HCT116 (cell line): Measurements from ENCODE around the gene FAAH2. TPM values are rescaled to one million over a fixed set of nuclear protein-coding genes. Genes with fewer than 3 reads are reported as not detected.

ENCODE experiments used
- ATAC-seq: fragments of 200-7000 bp; cut with Tn5 transposase; 2 replicates; pipeline ENCODE4 v1.9.1; 2020; ENCODE audit warnings: mild to moderate bottlenecking, moderate library complexity
- BruUV-seq: library from RNA; stranded (reverse); fragments of 400-500 nt; replicated peaks from 2 replicates; lab custom pipeline; 2021; lab: Mats Ljungman, UMichigan
- CTCF ChIA-PET: fragments of 300-600 bp; sonication (Branson Sonifier 250); formaldehyde crosslinking; loops from one replicate; lab custom pipeline; 2021; ENCODE audit warnings: antibody characterized with exemption; lab: Charles Lee
- POLR2A ChIA-PET: fragments of 300-600, 350-600 bp; sonication (Branson Sonifier 250); formaldehyde crosslinking; loops from one replicate; lab custom pipeline; 2021; ENCODE audit warnings: antibody characterized with exemption; lab: Charles Lee
- RAD21 ChIA-PET, 2 experiments: fragments of 300-600 bp; sonication (Branson Sonifier 250); formaldehyde crosslinking; loops; one replicate each; lab custom pipeline; 2023; ENCODE audit warnings: low total read pairs in 2 of 2; ENCODE audit not compliant: uncharacterized antibody in 2 of 2, unreplicated experiment in 2 of 2, low non-redundant PET in 1 of 2; lab: Charles Lee
- DNase-seq: peaks from one replicate; pipeline ENCODE4 v3.0.0-alpha.2; 2010; ENCODE audit warnings: low read depth, low spot score
- H2AFZ ChIP-seq: fragments of 200-600 bp; shearing (Covaris generic), sonication (generic); 2 replicates; pipeline ENCODE4 v1.6.1; 2017; ENCODE audit warnings: low read depth, mixed run types, mixed read lengths, antibody characterized with exemption, low read length; ENCODE audit not compliant: poor library complexity, severe bottlenecking
- H3K27ac ChIP-seq: 2 replicates; pipeline ENCODE4 v1.5.1; 2012; ENCODE audit warnings: low read depth, low read length
- H3K27me3 ChIP-seq: fragments of 200-600 bp; sonication (generic); 2 replicates; pipeline ENCODE4 v1.6.1; 2016; ENCODE audit warnings: mixed run types, low read length, mixed read lengths; ENCODE audit not compliant: insufficient read depth
- H3K36me3 ChIP-seq, 2 experiments: fragments of 200-500 bp in 1 of 2; fragments of 200-600 bp in 1 of 2; sonication (Bioruptor generic) in 1 of 2; sonication (generic) in 1 of 2; 2 replicates each; pipeline versions ENCODE4 v1.5.1 to v1.6.1; 2014 to 2016; ENCODE audit warnings: low read length in 2 of 2, inconsistent platforms in 1 of 2, mixed read lengths in 1 of 2, mixed run types in 1 of 2; ENCODE audit not compliant: insufficient read depth in 2 of 2, control insufficient read depth in 1 of 2
- H3K4me1 ChIP-seq, 2 experiments: fragments of 200-600 bp in 1 of 2; sonication (generic) in 1 of 2; 2 replicates each; pipeline versions ENCODE4 v1.5.1 to v1.6.1; 2012 to 2017; ENCODE audit warnings: low read length in 2 of 2, inconsistent platforms in 1 of 2, mild to moderate bottlenecking in 1 of 2, mixed read lengths in 1 of 2, mixed run types in 1 of 2, moderate library complexity in 1 of 2; ENCODE audit not compliant: insufficient read depth in 2 of 2, control insufficient read depth in 1 of 2
- H3K4me2 ChIP-seq: fragments of 200-600 bp; sonication (generic); 2 replicates; pipeline ENCODE4 v1.6.1; 2017; ENCODE audit warnings: mixed run types, low read length, mixed read lengths
- H3K4me3 ChIP-seq, 2 experiments: fragments of 200-600 bp in 1 of 2; sonication (generic) in 1 of 2; replicated peaks in 1 of 2; 2 replicates each; pipeline ENCODE4 v1.5.1; 2011 to 2016; ENCODE audit warnings: low read length in 2 of 2, control low read depth in 1 of 2, low read depth in 1 of 2, mild to moderate bottlenecking in 1 of 2, mixed read lengths in 1 of 2, mixed run types in 1 of 2
- H3K79me2 ChIP-seq: fragments of 200-600 bp; sonication (generic); 2 replicates; pipeline ENCODE4 v1.6.1; 2017; ENCODE audit warnings: mild to moderate bottlenecking, mixed run types, low read length, moderate library complexity, mixed read lengths; ENCODE audit not compliant: insufficient read depth
- H3K9ac ChIP-seq: fragments of 200-600 bp; sonication (generic); 2 replicates; pipeline ENCODE4 v1.6.1; 2016; ENCODE audit warnings: low read length, mixed read lengths
- H3K9me2 ChIP-seq: fragments of 200-600 bp; sonication (generic), shearing (Covaris generic); 2 replicates; pipeline ENCODE4 v1.6.1; 2017; ENCODE audit warnings: mixed run types, mild to moderate bottlenecking, moderate library complexity; ENCODE audit not compliant: insufficient read depth
- H3K9me3 ChIP-seq, 2 experiments: fragments of 200-500 bp in 1 of 2; fragments of 200-600 bp in 1 of 2; sonication (Bioruptor generic) in 1 of 2; sonication (generic) in 1 of 2; 2 replicates each; pipeline ENCODE4 v1.6.1; 2014 to 2017; ENCODE audit warnings: low read length in 2 of 2, mixed read lengths in 2 of 2, inconsistent platforms in 1 of 2, low read depth in 1 of 2, mild to moderate bottlenecking in 1 of 2, mixed run types in 1 of 2, moderate library complexity in 1 of 2; ENCODE audit not compliant: control insufficient read depth in 1 of 2, insufficient read depth in 1 of 2
- H4K20me1 ChIP-seq: fragments of 200-600 bp; sonication (generic), shearing (Covaris generic); 2 replicates; pipeline ENCODE4 v1.6.1; 2017; ENCODE audit warnings: mixed run types, mild to moderate bottlenecking, moderate library complexity; ENCODE audit not compliant: insufficient read depth
- ATF3 ChIP-seq: IDR thresholded peaks from 2 replicates; pipeline ENCODE4 v1.6.1; 2012
- CEBPB ChIP-seq: IDR thresholded peaks from 2 replicates; pipeline ENCODE4 v1.6.1; 2012; ENCODE audit warnings: low read depth
- ELF1 ChIP-seq: IDR thresholded peaks from 2 replicates; pipeline ENCODE4 v1.6.1; 2012; ENCODE audit warnings: low read depth, borderline replicate concordance
- JUND ChIP-seq: IDR thresholded peaks from 2 replicates; pipeline ENCODE4 v1.6.1; 2012
- POLR2AphosphoS5 ChIP-seq: IDR thresholded peaks from 2 replicates; pipeline ENCODE4 v1.6.1; 2011; ENCODE audit warnings: mild to moderate bottlenecking, low read depth, low read length, moderate library complexity
- RAD21 ChIP-seq: IDR thresholded peaks from 2 replicates; pipeline ENCODE4 v1.6.1; 2012; ENCODE audit warnings: low read depth, mild to moderate bottlenecking
- REST ChIP-seq: IDR thresholded peaks from 2 replicates; pipeline ENCODE4 v1.6.1; 2012; ENCODE audit warnings: low read depth
- SIN3A ChIP-seq: IDR thresholded peaks from 2 replicates; pipeline ENCODE4 v1.6.1; 2012; ENCODE audit warnings: low read depth
- YY1 ChIP-seq: IDR thresholded peaks from 2 replicates; pipeline ENCODE4 v1.6.1; 2011; ENCODE audit warnings: low read length, low read depth, moderate library complexity, mild to moderate bottlenecking; ENCODE audit not compliant: insufficient replicate concordance; ENCODE audit errors: extremely low read depth
- ZBTB33 ChIP-seq: IDR thresholded peaks from 2 replicates; pipeline ENCODE4 v1.6.1; 2011; ENCODE audit warnings: mild to moderate bottlenecking, low read length, moderate library complexity; ENCODE audit not compliant: insufficient replicate concordance; ENCODE audit errors: extremely low read depth
- ZNF274 ChIP-seq: fragments of 200-500 bp; sonication (Bioruptor generic); IDR thresholded peaks from 2 replicates; pipeline ENCODE4 v1.6.1; 2014; ENCODE audit warnings: mild to moderate bottlenecking, low read depth, low read length, inconsistent platforms
- intact Hi-C: fragments of 100-400 bp; cut with micrococcal nuclease; formaldehyde crosslinking; loops from 2 replicates; pipeline ENCODE4 v1.10.0; 2022
- total RNA-seq: library from RNA; stranded (reverse); gene quantifications from one replicate; pipeline ENCODE4 v1.2.1, GENCODE V29; 2021; ENCODE audit not compliant: unreplicated experiment

FAAH2 gene
- total RNA-seq, 1 experiment from 2014 or later = 6.1 TPM

- BruUV-seq = no TSS peak
- intact Hi-C loops = no loop called here
- Histone ChIP-seq H3K4me3 (no peak overlapping the region), H4K20me1 (no peaks in the 10 kb centered on the region), H3K27me3 (no peaks in the 10 kb centered on the region), H3K79me2 (no peaks in the 10 kb centered on the region), H3K9me3 (no peaks in the 10 kb centered on the region), H3K4me1 (no peaks in the 10 kb centered on the region), H3K9me2 (no peaks in the 10 kb centered on the region), H2AFZ (no peak overlapping the region), H3K4me2 (no peak overlapping the region), H3K27ac (no peak overlapping the region), H3K36me3 (no peaks in the 10 kb centered on the region), H3K9ac (no peak overlapping the region)
- no peak for DNase-seq
- no peak for TF ChIP-seq ELF1
- no peak for TF ChIP-seq POLR2AphosphoS5
- TF ChIP-seq YY1 = no peak
- no peak for TF ChIP-seq ATF3
- no peak for TF ChIP-seq REST
- no peak for TF ChIP-seq JUND
- TF ChIP-seq ZBTB33 = no peak
- no peak for TF ChIP-seq RAD21
- TF ChIP-seq SIN3A = no peak
- TF ChIP-seq CEBPB = no peak
- no peak for TF ChIP-seq ZNF274
- ChIA-PET CTCF (no interaction called here), RAD21 (no interaction called here), POLR2A (no interaction called here)
- ATAC-seq = no peak
Measured at GRCh38 chrX:57367649-57368048, 81.1 kb downstream of the FAAH2 start.
